Esophagus squamous epithelium (tissue), 4 donors: Measurements from ENCODE around the gene ZNRF1.

Experiments used
- CTCF ChIP-seq, 6 experiments: fragments of 450-650 bp in 4 of 6; fragments of 200-600 bp in 2 of 6; sonication (generic) in 2 of 6; IDR thresholded peaks; one replicate each; pipeline ENCODE4 v1.5.1; 2016 to 2019; ENCODE audit warnings: antibody characterized with exemption in 6 of 6, mild to moderate bottlenecking in 4 of 6, moderate library complexity in 4 of 6
- POLR2A ChIP-seq, 4 donors: fragments of 450-650 bp; IDR thresholded peaks; one replicate each; pipeline ENCODE4 v1.6.1; 2017; ENCODE audit warnings: antibody characterized with exemption in 4 of 4, mild to moderate bottlenecking in 4 of 4, moderate library complexity in 3 of 4

- TF ChIP-seq CTCF (IDR thresholded peaks at IDR 0.05): no peak
- TF ChIP-seq POLR2A (IDR thresholded peaks at IDR 0.05): no peak
Observed at GRCh38 chr16:75062976-75063346, 64.1 kb downstream of the ZNRF1 start.
